Activated CD4-positive, alpha-beta T cell treated with anti-CD3 and anti-CD28 coated beads, Interleukin-2, amount 50 U/mL, for 1 hour (primary cell): ENCODE data around the gene CNPY1.
"Not testable (repeated sequence)": the region's sequence is repeated elsewhere in the genome, so short reads cannot be mapped to it uniquely, and the experiment has no call there.

ENCODE experiments used
- DNase-seq: peaks from one replicate; pipeline ENCODE4 v3.0.0-alpha.2; 2020

CNPY1 gene

DNA sequence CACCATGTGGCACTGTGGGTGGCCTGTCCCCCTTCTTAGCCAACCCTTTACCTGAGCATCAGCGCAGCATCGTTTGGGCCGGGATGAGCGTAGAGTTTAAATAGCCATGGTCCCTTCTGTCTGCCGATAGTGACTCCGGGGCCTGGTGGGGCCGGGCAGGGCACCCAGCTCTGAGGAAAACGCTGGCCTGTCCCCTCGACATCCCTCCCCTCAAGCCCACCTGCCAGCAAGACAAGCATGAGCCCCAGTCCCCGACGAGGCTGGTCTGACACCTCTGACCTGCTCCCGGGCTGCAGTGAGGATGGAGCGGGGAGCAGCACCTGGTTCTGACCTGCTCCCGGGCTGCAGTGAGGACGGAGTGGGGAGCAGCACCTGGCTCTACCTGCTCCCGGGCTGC is 31.1 kb upstream of the CNPY1 start:
- DNase-seq, result no peak

DNA sequence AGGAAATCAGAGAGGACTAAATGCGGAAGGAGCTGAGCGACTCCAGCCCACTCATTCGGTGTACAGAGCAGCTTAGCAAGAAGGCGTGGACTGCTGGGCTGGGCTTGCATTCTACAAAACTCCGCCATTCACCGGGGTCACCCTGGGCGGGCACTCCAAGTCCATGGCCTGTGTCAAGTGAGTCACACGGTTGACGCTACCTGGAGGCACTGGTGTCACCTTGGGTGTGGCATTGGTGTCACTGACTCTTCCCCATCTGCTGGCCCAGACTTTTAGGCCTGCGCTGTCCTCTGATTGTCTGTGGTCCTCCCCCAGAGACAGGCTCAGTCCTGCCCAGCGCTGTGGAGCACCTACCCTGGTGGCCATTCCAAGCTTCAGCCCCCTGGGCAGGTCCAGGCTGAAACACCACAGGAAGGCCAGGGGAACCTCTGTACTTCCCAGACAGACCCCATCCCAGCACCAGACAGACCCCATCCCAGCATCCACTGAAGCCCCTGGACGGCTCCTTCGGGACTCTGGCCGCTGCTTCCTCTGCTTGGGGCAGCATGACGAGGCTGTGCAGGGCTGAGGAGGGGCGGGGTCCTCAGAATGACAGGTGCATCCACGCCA is 30.6 kb upstream of the CNPY1 start:
- no peak for DNase-seq

GRCh38 chr7:155576416-155576815 is 30.1 kb upstream of the CNPY1 start:
- DNase-seq, result no peak

DNA sequence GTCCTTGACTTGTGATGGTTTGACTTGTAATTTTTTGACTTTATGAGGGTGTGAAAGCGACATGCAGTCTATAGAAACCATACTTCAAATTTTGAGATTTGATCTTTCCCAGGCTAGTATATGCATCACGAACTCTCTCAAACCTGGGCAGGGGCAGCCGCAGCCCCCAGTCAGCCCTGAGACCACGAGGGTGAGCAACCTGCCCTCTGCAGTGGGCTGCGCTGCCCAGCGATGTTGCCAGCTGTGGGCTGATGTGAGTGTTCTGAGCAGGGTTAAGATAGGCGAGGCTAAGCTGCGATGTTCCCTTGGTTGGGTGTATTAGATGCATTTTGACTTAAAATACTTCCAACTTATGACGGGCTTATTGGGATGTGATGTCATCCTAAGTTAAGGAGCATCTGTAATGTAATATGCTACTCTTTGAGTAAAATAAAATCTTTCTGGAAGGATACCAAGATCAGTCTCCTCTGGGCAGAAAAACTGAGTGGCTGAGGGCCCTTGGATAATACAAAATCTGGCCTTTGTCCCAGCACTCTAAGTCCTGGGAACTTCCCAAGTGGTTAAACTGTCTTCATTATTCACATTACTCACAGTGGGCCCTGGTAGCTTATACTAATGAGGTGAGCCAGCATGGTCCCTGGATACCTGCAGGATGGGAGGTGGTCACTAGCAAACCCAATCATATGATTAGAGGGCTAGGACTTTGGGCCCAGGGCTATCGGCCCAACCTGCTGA is 28.4 kb upstream of the CNPY1 start:
- no peak for DNase-seq

DNA sequence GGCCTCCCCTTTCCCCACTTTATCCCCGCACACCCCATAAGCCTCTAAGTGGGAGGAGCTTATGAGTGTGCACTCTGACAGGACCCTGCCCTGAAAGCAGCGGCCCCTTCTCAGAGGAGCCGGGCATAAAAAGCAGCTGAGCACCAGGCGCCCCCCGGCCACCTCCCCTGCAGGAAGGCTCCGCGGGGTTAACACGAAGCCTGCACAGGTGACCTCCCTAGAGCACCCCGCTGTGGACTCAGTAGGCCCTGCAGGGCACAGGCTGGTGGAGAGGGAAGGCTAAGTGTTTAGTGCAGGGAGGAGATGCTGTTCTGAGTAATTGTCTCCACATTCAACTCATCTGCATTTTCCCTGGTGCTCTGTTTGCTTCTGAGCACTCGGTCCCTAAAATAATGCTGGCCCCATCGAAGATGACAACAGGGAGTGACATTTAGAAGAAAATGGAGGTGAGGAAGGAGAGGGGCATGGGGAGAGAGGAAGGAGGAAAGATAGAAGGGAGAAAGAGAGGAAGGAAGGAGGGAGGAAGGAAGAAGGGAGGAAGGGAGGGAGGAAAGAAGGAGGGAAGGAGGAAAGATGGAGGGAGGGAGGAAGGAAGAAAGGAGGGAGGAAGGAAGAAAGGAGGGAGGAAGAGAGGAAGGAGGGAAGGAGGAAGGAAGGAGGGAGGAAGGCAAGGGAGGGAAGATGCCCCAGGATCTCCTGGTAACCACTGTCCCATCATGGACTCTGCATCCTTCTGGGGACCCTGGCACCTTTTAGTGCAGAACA is 25.4 kb upstream of the CNPY1 start:
- DNase-seq, result no peak

DNA sequence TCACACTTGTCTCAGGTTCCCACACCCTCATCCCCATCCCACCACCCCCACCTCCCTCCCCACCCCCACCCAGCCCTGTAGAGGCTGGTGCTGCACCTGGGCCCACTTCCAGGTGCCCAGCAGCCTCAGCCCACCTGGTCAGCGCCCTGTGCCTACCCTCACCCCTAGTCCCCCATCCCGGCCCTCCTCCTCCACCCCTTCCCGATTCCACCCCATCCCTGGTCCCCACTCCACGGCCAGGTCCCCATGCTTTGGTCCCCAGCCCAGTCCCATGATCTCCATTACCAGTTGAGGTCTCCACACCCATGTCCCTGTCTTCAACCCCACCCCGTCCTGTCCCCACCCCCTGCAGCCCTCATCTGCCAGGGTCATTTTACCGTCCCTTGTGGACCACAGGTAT is 24.6 kb upstream of the CNPY1 start:
- no peak for DNase-seq

GRCh38 chr7:155570171-155570958 is 24.0 kb upstream of the CNPY1 start:
- no peak for DNase-seq

GRCh38 chr7:155569681-155570080 is 23.3 kb upstream of the CNPY1 start:
- no peak for DNase-seq

DNA sequence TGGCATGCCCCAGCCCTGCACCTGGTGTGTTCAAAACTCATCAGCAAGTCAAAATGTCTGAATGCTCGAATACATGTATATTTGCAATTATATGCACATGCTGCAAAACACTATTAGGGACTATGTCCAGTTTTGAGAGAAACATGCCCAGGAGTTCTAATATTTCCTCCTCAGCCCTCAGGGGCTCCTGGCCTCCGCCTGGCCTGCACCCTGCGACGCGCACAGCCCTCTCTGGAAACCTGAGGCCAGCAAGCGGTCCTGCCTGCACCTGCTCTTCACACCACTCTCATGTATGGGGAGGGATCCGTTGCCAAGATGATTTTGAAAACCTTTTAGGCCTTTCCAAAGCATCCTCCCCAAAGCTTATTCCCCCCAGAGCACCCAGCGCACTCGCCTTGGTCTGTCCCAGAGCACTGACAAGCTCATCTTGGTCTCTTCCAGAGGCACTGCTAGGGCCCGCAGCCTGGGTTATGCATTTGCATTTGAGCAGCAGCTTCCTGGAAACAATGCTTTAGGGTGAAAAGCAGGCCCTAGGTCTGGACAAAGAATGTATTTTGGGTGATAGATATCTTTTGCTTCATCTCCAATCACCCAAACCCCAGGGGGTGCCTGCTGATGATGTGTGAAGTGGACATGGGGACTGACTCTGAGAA is 22.6 kb upstream of the CNPY1 start:
- no peak for DNase-seq

- DNase-seq, result no peak
Observed at GRCh38 chr7:155568333-155568660, 21.9 kb upstream of the CNPY1 start.

- no peak for DNase-seq
Observed at GRCh38 chr7:155567646-155568332, 21.4 kb upstream of the CNPY1 start.

- no peak for DNase-seq
Observed at GRCh38 chr7:155566011-155566836, 19.9 kb upstream of the CNPY1 start.

GRCh38 chr7:155565596-155565995 is 19.2 kb upstream of the CNPY1 start:
- DNase-seq, result no peak

DNA sequence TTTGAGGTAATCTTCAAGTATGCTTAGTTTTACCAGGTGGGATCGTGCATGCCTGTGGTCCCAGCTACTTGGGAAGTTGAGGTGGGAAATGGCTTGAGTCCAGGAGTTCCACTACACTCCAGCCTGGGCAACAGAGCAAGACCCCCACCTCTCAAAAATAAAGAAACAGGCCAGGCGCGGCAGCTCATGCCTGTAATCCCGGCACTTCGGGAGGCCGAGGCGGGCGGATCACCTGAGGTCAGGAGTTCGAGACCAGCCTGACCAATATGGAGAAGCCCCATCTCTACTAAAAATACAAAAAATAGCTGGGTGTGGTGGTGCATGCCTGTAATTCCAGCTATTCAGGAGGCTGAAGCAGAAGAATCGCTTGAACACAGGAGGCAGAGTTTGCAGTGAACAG is 16.6 kb upstream of the CNPY1 start:
- DNase-seq, result not testable (repeated sequence)

DNA sequence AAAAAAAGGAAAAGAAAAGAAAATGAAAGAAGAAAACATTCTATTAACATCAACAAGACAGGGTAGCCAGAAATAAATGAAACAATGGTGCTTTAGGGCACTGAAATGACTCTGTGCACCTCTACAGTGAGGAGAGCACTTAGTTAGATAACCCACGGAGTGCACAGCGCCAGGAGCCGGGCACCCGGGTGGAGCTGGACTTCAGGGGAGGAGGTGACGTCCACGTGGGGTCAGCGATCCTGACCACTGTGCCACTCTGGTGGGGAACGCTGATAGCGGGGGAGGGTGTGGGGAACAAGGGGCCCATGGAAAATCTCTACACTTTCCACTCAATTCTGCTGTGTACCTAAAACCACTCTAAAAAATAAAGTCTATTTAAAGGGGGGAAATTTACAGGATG is 15.7 kb upstream of the CNPY1 start:
- DNase-seq, result no peak

- DNase-seq, result no peak
Observed at GRCh38 chr7:155560982-155561686, 14.8 kb upstream of the CNPY1 start.

DNA sequence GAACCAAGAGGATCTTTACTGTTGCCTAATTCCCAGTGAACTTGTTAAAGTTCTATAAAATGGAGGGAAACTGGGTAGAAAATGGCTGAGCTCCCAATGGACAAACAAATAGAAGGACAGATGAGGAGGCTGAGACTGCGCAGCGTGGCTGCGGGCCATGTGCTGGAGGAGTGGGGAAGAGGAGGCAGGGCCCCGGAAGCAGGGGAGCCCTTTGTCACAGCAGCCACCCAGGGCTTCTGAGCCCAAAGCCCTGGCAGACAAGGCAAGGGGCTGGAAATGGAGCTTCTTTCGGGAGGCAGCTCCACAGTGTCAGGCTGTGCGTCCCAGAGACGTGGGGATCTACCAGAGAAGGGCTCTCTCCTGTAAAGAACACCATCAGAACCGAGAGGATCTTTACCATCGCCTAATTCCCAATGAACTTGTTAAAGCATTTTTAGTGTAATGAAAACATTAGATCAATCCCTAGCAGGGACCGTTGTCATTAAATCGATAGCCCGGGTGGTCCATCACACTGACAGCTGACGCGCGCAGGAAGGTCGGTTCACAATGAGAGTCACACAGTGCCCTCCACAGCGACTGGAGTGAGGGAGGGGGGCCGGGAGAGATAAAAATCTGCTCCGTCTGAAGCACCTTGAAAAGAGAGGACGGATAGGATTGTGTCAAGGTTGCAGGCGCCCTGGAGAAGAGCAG is 14.0 kb upstream of the CNPY1 start:
- no peak for DNase-seq

GRCh38 chr7:155559519-155560108 is 13.3 kb upstream of the CNPY1 start:
- DNase-seq, result no peak

DNA sequence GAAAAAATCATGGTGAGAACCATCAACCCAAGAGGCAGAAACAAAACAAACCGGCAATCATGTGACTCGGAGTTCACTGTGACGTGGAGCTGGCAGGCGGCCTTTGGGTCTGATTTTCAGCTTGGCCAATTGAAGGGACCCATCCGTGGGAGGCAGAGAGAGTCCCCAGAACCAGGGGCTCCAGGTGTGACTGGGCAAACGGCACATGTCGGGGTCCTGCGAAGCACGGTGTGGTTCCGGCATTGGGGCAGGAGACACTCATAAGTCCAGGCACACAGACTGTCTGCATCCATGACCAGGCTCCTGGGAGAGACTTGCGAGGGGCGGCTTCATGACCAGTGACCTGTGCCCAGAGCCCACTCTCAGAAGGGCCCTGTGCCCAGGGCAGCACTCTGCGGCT is 12.6 kb upstream of the CNPY1 start:
- no peak for DNase-seq

GRCh38 chr7:155558351-155558750 is 12.0 kb upstream of the CNPY1 start:
- no peak for DNase-seq
